A673 (cell line): ENCODE results near the gene HJURP. TPM values are rescaled to one million over a fixed set of nuclear protein-coding genes. Genes with fewer than 3 reads are reported as not detected.

ENCODE experiments used
- BruUV-seq: library from RNA; stranded (reverse); fragments of 400-500 nt; replicated peaks from 2 replicates; lab custom pipeline; 2021; lab: Mats Ljungman, UMichigan
- CTCF ChIA-PET: fragments of 300-600 bp; sonication (Branson Sonifier 250); formaldehyde crosslinking; loops from one replicate; lab custom pipeline; 2022; ENCODE audit warnings: antibody characterized with exemption; lab: Charles Lee
- POLR2A ChIA-PET: fragments of 300-600 bp; sonication (Branson Sonifier 250); formaldehyde crosslinking; loops from one replicate; lab custom pipeline; 2022; ENCODE audit warnings: antibody characterized with exemption; ENCODE audit not compliant: low non-redundant PET; lab: Charles Lee
- DNase-seq: peaks from one replicate; pipeline ENCODE4 v3.0.0-alpha.2; 2015; ENCODE audit warnings: low spot score
- H3K27ac ChIP-seq: fragments of 200-600 bp; sonication (generic); 2 replicates; pipeline ENCODE4 v1.5.1; 2016; ENCODE audit warnings: mixed run types, low read depth, mild to moderate bottlenecking, mixed read lengths, antibody characterized with exemption, low read length; ENCODE audit not compliant: poor library complexity, severe bottlenecking
- H3K27me3 ChIP-seq: fragments of 200-600 bp; sonication (generic); replicated peaks from 2 replicates; pipeline ENCODE4 v1.6.1; 2017; ENCODE audit warnings: mixed run types, low read depth, mild to moderate bottlenecking, mixed read lengths, antibody characterized with exemption, low read length; ENCODE audit not compliant: insufficient read depth, poor library complexity
- H3K36me3 ChIP-seq: fragments of 200-600 bp; sonication (generic); 2 replicates; pipeline ENCODE4 v1.6.1; 2016; ENCODE audit warnings: mixed run types, mild to moderate bottlenecking, mixed read lengths, antibody characterized with exemption, low read length; ENCODE audit not compliant: insufficient read depth, poor library complexity, severe bottlenecking
- H3K4me1 ChIP-seq: fragments of 200-600 bp; sonication (generic); 2 replicates; pipeline ENCODE4 v1.6.1; 2017; ENCODE audit warnings: mixed run types, mild to moderate bottlenecking, mixed read lengths, antibody characterized with exemption, low read length; ENCODE audit not compliant: insufficient read depth, poor library complexity, severe bottlenecking
- H3K4me3 ChIP-seq: fragments of 200-600 bp; sonication (generic); 2 replicates; pipeline ENCODE4 v1.5.1; 2016; ENCODE audit warnings: low read depth, mixed run types, mild to moderate bottlenecking, mixed read lengths, low read length; ENCODE audit not compliant: poor library complexity, severe bottlenecking
- H3K9me3 ChIP-seq: fragments of 200-600 bp; sonication (generic); 2 replicates; pipeline ENCODE4 v1.6.1; 2016; ENCODE audit warnings: mixed run types, low read depth, mild to moderate bottlenecking, mixed read lengths, antibody characterized with exemption, low read length; ENCODE audit not compliant: poor library complexity, severe bottlenecking
- CTCF ChIP-seq: fragments of 300-800, 200-600 bp; sonication (generic); conservative IDR thresholded peaks from 2 replicates; pipeline ENCODE4 v1.5.1; 2017; ENCODE audit warnings: low read depth, mild to moderate bottlenecking, antibody characterized with exemption, low read length, moderate library complexity, mixed read lengths
- EZH2 ChIP-seq: fragments of 200-600 bp; sonication (generic); IDR thresholded peaks from 2 replicates; pipeline ENCODE4 v1.6.1; 2017; ENCODE audit warnings: borderline replicate concordance, low read depth, mild to moderate bottlenecking, mixed read lengths, antibody characterized with exemption, low read length; ENCODE audit not compliant: poor library complexity, severe bottlenecking
- intact Hi-C: fragments of 100-400 bp; cut with micrococcal nuclease; formaldehyde crosslinking; loops from one replicate; pipeline ENCODE4 v1.10.0; 2022; ENCODE audit not compliant: unreplicated experiment
- total RNA-seq: library from RNA; stranded (reverse); gene quantifications from 2 replicates; pipeline ENCODE4 v1.2.3, GENCODE V29; 2021

Gene HJURP
- total RNA-seq, 1 experiment from 2014 or later, result 103 TPM

- intact Hi-C loops, result loop anchor here (5.0 kb wide), 1 partner anchor 386 kb away; no protein-coding TSS in a partner anchor
- DNase-seq, result peak; percentile 42
- H3K27me3 ChIP-seq, result no peaks in the 10 kb centered on the region
- no peaks in the 10 kb centered on the region for H3K4me1 ChIP-seq
- H3K4me3 ChIP-seq, result no peak overlapping the region
- CTCF ChIA-PET, result interaction anchor here (1.3 kb wide), 1 partner anchor 385 kb away, joined by 8 read pairs; no protein-coding TSS in a partner anchor
- H3K9me3 ChIP-seq, result no peaks in the 10 kb centered on the region
- no peak for TF ChIP-seq CTCF
- no peak for TF ChIP-seq EZH2
- POLR2A ChIA-PET, result no interaction called here
- H3K27ac ChIP-seq, result peak overlapping the region; percentile 33
- H3K36me3 ChIP-seq, result peaks cover 48% of the 10 kb centered on the region
- no TSS peak for BruUV-seq
Measured at GRCh38 chr2:233833345-233833744, 21.0 kb downstream of the HJURP start.

- H3K36me3 ChIP-seq, result peaks cover 44% of the 10 kb centered on the region
- H3K4me3 ChIP-seq, result no peak overlapping the region
- no peaks in the 10 kb centered on the region for H3K4me1 ChIP-seq
- intact Hi-C loops, result loop anchor here (5.0 kb wide), 1 partner anchor 386 kb away; no protein-coding TSS in a partner anchor
- H3K27me3 ChIP-seq, result no peaks in the 10 kb centered on the region
- peak; percentile 34 for DNase-seq
- ChIA-PET CTCF (interaction anchor here (1.3 kb wide), 1 partner anchor 384 kb away, joined by 8 read pairs; no protein-coding TSS in a partner anchor), POLR2A (no interaction called here)
- H3K9me3 ChIP-seq, result no peaks in the 10 kb centered on the region
- BruUV-seq, result no TSS peak
- TF ChIP-seq EZH2, result no peak
- TF ChIP-seq CTCF, result peak; percentile 54
- H3K27ac ChIP-seq, result peak overlapping the region; percentile 33
Measured at GRCh38 chr2:233832869-233833311, 21.4 kb downstream of the HJURP start.

- Histone ChIP-seq H3K27me3 (no peaks in the 10 kb centered on the region), H3K4me1 (no peaks in the 10 kb centered on the region), H3K9me3 (no peaks in the 10 kb centered on the region), H3K4me3 (no peak overlapping the region), H3K27ac (no peak overlapping the region), H3K36me3 (peaks cover 39% of the 10 kb centered on the region)
- no TSS peak for BruUV-seq
- ChIA-PET CTCF (interaction anchor here (0.6 to 1.3 kb wide), 3 partner anchors 10 to 730 kb away, joined by 4 to 14 read pairs (median 8); no protein-coding TSS in a partner anchor), POLR2A (no interaction called here)
- TF ChIP-seq EZH2 (no peak), CTCF (no peak)
- intact Hi-C loops, result loop anchor here (5.0 kb wide), 1 partner anchor 385 kb away; no protein-coding TSS in a partner anchor
- no peak for DNase-seq
Measured at GRCh38 chr2:233832414-233832813, 21.9 kb downstream of the HJURP start.
